ENCODE data around the gene DNAAF5. TPM values are rescaled to one million over a fixed set of nuclear protein-coding genes. Genes with fewer than 3 reads are reported as not detected.
"Not testable (repeated sequence)": the region's sequence is repeated elsewhere in the genome, so short reads cannot be mapped to it uniquely, and the experiment has no call there.

DNAAF5 gene
- total RNA-seq, 2 experiments from 2014 or later, result 36.4 to 36.8 TPM

GRCh38 chr7:748446-748845 lies 21.9 kb downstream of the DNAAF5 start:
- no peak overlapping the region for H3K4me3 Mint-ChIP-seq
- H3K9me3 Mint-ChIP-seq, result peaks cover 2% of the 10 kb centered on the region
- TF ChIP-seq CTCF (IDR thresholded peaks at IDR 0.05), result no peak
- ATAC-seq (no peak), DNase-seq (no peak)
- ChIA-PET POLR2A (interaction anchor here (0.6 kb wide), 1 partner anchor 330 kb away, joined by 3 read pairs; no protein-coding TSS in a partner anchor), CTCF (no interaction called here)
- H3K27me3 Mint-ChIP-seq, result no peaks in the 10 kb centered on the region
- peaks cover 2% of the 10 kb centered on the region for H3K4me1 Mint-ChIP-seq (ENCODE audit: low read depth)
- intact Hi-C loops (cut with micrococcal nuclease), result no loop called here
- no peak overlapping the region for H3K27ac Mint-ChIP-seq
- H3K36me3 Mint-ChIP-seq (ENCODE audit: low read depth), result peaks cover 30% of the 10 kb centered on the region

DNA sequence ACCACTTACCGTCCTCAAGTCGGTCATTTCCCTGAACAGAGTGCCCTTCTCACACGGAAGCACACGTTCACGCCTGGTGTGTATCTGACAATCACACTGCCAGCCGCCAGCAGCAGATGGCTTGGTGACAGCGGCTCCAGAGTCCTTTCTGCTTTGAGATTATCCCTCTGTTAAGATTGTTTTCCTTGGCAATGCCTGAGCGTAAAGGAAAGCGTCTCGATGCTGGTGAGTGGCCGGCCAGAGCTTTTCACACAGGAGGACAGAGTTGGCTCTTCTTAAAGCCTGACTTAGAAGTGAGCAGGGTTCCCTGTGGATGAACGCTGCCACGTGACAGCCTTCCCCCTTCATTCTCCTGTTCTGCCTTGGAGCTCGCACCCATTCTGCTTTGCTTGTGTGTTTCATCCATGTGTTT lies 22.6 kb downstream of the DNAAF5 start:
- Mint-ChIP-seq H3K4me1 (ENCODE audit: low read depth) (peaks cover 2% of the 10 kb centered on the region), H3K27me3 (no peaks in the 10 kb centered on the region), H3K9me3 (peaks cover 2% of the 10 kb centered on the region), H3K36me3 (ENCODE audit: low read depth) (peaks cover 31% of the 10 kb centered on the region), H3K27ac (no peak overlapping the region), H3K4me3 (no peak overlapping the region)
- ATAC-seq, result no peak
- DNase-seq, result no peak
- POLR2A ChIA-PET, result no interaction called here
- CTCF ChIA-PET, result no interaction called here
- TF ChIP-seq CTCF (IDR thresholded peaks at IDR 0.05), result no peak
- intact Hi-C loops (cut with micrococcal nuclease), result no loop called here

DNA sequence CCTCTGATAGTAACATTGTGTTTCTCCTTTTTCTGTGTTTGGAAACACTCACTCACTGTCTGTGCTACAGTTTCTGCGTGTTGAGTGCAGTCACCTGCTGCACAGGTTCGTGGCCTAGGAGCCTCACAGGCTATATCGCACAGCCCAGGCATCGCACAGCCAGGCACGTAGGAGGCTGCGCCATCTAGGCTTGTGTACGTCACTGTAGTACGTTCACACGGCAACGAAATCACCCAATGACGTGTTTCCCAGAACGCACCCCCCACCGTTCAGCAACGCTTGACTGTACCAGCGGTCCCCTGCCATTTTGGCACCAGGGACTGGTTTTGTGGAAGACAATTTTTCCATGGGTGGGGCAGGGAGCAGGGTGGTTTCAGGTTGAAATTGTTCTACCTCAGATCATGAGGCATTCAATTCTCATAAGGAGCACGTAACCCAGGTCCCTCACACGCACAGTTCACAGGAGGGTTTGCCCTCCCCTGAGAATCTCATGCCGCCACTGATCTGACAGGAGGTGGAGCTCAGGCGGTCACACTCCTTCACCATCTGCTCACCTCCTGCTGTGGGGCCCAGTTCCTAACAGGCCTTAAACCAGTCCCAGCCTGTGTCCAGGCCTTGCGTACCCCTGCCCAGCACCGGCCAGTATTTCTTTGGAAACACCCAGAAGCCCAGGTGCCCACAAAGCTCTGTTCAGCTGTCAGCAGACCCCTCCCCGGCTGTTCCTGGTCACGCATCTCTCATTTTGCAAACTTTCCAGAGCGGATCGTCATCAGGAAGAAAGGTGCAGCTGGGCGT lies 23.8 kb downstream of the DNAAF5 start:
- no peak overlapping the region for H3K27ac Mint-ChIP-seq
- peaks cover 2% of the 10 kb centered on the region for H3K4me1 Mint-ChIP-seq (ENCODE audit: low read depth)
- CTCF ChIA-PET, result no interaction called here

GRCh38 chr7:751826-752225 lies 25.3 kb downstream of the DNAAF5 start:
- Mint-ChIP-seq H3K9me3 (no peaks in the 10 kb centered on the region), H3K4me3 (no peak overlapping the region), H3K36me3 (ENCODE audit: low read depth) (peaks cover 23% of the 10 kb centered on the region), H3K27ac (no peak overlapping the region), H3K27me3 (no peaks in the 10 kb centered on the region), H3K4me1 (ENCODE audit: low read depth) (peaks cover 2% of the 10 kb centered on the region)
- no peak for ATAC-seq
- POLR2A ChIA-PET, result no interaction called here
- DNase-seq, result no peak
- intact Hi-C loops (cut with micrococcal nuclease), result no loop called here
- CTCF ChIA-PET, result no interaction called here
- TF ChIP-seq CTCF (IDR thresholded peaks at IDR 0.05), result no peak

More for the DNA sequence above, 23.8 kb downstream of the DNAAF5 start:
- DNase-seq (no peak), ATAC-seq (no peak)
- Mint-ChIP-seq H3K27me3 (no peaks in the 10 kb centered on the region), H3K4me3 (no peak overlapping the region), H3K9me3 (peaks cover under 1% of the 10 kb centered on the region), H3K36me3 (ENCODE audit: low read depth) (peaks cover 29% of the 10 kb centered on the region)
- TF ChIP-seq CTCF (IDR thresholded peaks at IDR 0.05), result no peak
- POLR2A ChIA-PET, result interaction anchor here (0.8 kb wide), 1 partner anchor 22 kb away, joined by 3 read pairs; no protein-coding TSS in a partner anchor
- intact Hi-C loops (cut with micrococcal nuclease), result no loop called here

DNA sequence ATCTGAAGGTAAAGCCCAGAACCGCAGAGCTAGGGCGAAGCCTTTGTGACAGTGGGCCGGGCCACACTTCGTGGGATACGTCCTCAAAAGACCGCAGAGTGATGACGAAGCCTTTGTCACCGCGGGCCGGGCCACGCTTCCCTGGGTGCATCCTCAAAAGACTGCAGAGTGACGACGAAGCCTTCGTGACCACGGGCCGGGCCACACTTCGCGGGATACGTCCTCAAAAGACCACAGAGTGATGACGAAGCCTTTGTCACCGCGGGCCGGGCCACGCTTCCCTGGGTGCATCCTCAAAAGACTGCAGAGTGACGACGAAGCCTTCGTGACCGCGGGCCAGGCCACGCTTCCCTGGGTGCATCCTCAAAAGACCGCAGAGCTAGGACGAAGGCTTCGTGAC lies 25.8 kb downstream of the DNAAF5 start:
- H3K27ac Mint-ChIP-seq; CTCF ChIA-PET; H3K4me3 Mint-ChIP-seq; H3K4me1 Mint-ChIP-seq (ENCODE audit: low read depth); H3K9me3 Mint-ChIP-seq; H3K27me3 Mint-ChIP-seq; DNase-seq; ATAC-seq; intact Hi-C loops (cut with micrococcal nuclease): not testable (repeated sequence)
- POLR2A ChIA-PET, result interaction anchor here (0.9 kb wide), 1 partner anchor 11 kb away, joined by 4 read pairs; no protein-coding TSS in a partner anchor
- H3K36me3 Mint-ChIP-seq (ENCODE audit: low read depth), result peaks cover 22% of the 10 kb centered on the region

All from activated CD8-positive, alpha-beta T cell treated with anti-CD3 and anti-CD28 coated beads for 36 hours (primary cell).